ENCODE results near the gene ROGDI. TPM values are rescaled to one million over a fixed set of nuclear protein-coding genes. Genes with fewer than 3 reads are reported as not detected.
A peak's percentile ranks its signal among the peaks of the same experiment; 100 is the strongest.

Gene ROGDI
- total RNA-seq, 8 experiments from 2014 or later, result 19.1 to 45.1 (median 35.4) TPM

- peaks cover 0 to 3% of the 10 kb centered on the region in 2 donors for H3K4me1 ChIP-seq (replicated peaks in 1 of 2)
- no peak overlapping the region for H3K27ac ChIP-seq
- in situ Hi-C loops (cut with MboI; ENCODE audit: low pct_unique_long_range_greater_than_20kb in 2 of 9, low sequenced_read_pairs in 9 of 9, unreplicated experiment in 9 of 9), result no loop called here
- ATAC-seq (replicated peaks in 6 of 8), result no peak
- WGBS, 10 experiments, result 94 to 100% (median 100%) methylated on average over 1 to 6 of the region's 8 CpGs; no CpG with 5 or more reads in 3 of the 10 experiments
- H3K4me3 ChIP-seq, result no peak overlapping the region
Measured at GRCh38 chr16:4831616-4832015, 29.2 kb upstream of the ROGDI start.

- Histone ChIP-seq H3K4me3 (no peak overlapping the region), H3K4me1 (replicated peaks in 1 of 2) (peaks cover 0 to 3% of the 10 kb centered on the region in 2 donors), H3K27ac (no peak overlapping the region)
- 60 to 100% (median 92%) methylated on average over 1 to 7 of the region's 7 CpGs; no CpG with 5 or more reads in 3 of the 10 experiments for WGBS, 10 experiments
- in situ Hi-C loops (cut with MboI; ENCODE audit: low pct_unique_long_range_greater_than_20kb in 2 of 9, low sequenced_read_pairs in 9 of 9, unreplicated experiment in 9 of 9), result no loop called here
- ATAC-seq (replicated peaks in 6 of 8), result no peak
Measured at GRCh38 chr16:4830408-4830807, 28.0 kb upstream of the ROGDI start.

- H3K4me1 ChIP-seq (replicated peaks in 1 of 2), result peaks cover 0 to under 1% of the 10 kb centered on the region in 2 donors
- H3K4me3 ChIP-seq, result no peak overlapping the region
- H3K27ac ChIP-seq, result no peak overlapping the region
- WGBS, 10 experiments, result 88 to 100% (median 96%) methylated on average over 1 to 11 of the region's 11 CpGs
- in situ Hi-C loops (cut with MboI; ENCODE audit: low pct_unique_long_range_greater_than_20kb in 2 of 9, low sequenced_read_pairs in 9 of 9, unreplicated experiment in 9 of 9), result no loop called here
- peak in 1 of 8 experiments; percentile 68 for ATAC-seq (replicated peaks in 6 of 8)
Measured at GRCh38 chr16:4828567-4829321, 26.3 kb upstream of the ROGDI start.

- 83 to 100% (median 97%) methylated on average over 1 to 4 of the region's 10 CpGs; no CpG with 5 or more reads in 4 of the 10 experiments for WGBS, 10 experiments
- Histone ChIP-seq H3K27ac (no peak overlapping the region), H3K4me1 (replicated peaks in 1 of 2) (no peaks in the 10 kb centered on the region), H3K4me3 (no peak overlapping the region)
- in situ Hi-C loops (cut with MboI; ENCODE audit: low pct_unique_long_range_greater_than_20kb in 2 of 9, low sequenced_read_pairs in 9 of 9, unreplicated experiment in 9 of 9), result no loop called here
- no peak for ATAC-seq (replicated peaks in 6 of 8)
Measured at GRCh38 chr16:4826980-4827379, 24.5 kb upstream of the ROGDI start.

- Histone ChIP-seq H3K4me3 (no peak overlapping the region), H3K4me1 (replicated peaks in 1 of 2) (no peaks in the 10 kb centered on the region), H3K27ac (no peak overlapping the region)
- 58 to 100% (median 75%) methylated on average over 2 to 4 of the region's 4 CpGs; no CpG with 5 or more reads in 5 of the 10 experiments for WGBS, 10 experiments
- in situ Hi-C loops (cut with MboI; ENCODE audit: low pct_unique_long_range_greater_than_20kb in 2 of 9, low sequenced_read_pairs in 9 of 9, unreplicated experiment in 9 of 9), result no loop called here
- peak in 5 of 8 experiments; percentile 23 to 95 (median 61) for ATAC-seq (replicated peaks in 6 of 8)
Measured at GRCh38 chr16:4826526-4826925, 24.1 kb upstream of the ROGDI start.

GRCh38 chr16:4825196-4825595, 22.8 kb upstream of the ROGDI start:
- Histone ChIP-seq H3K4me1 (replicated peaks in 1 of 2) (no peaks in the 10 kb centered on the region), H3K4me3 (no peak overlapping the region), H3K27ac (no peak overlapping the region)
- whole genome bisulfite sequencing, 10 experiments, result 90 to 100% (median 100%) methylated on average over 1 to 8 of the region's 8 CpGs; no CpG with 5 or more reads in 1 of the 10 experiments
- in situ Hi-C loops (cut with MboI; ENCODE audit: low pct_unique_long_range_greater_than_20kb in 2 of 9, low sequenced_read_pairs in 9 of 9, unreplicated experiment in 9 of 9), result no loop called here
- ATAC-seq (replicated peaks in 6 of 8), result no peak

- WGBS, 10 experiments, result 43 to 100% (median 95%) methylated on average over 1 to 6 of the region's 6 CpGs; no CpG with 5 or more reads in 4 of the 10 experiments
- no peaks in the 10 kb centered on the region for H3K4me1 ChIP-seq (replicated peaks in 1 of 2)
- no peak for ATAC-seq (replicated peaks in 6 of 8)
- no peak overlapping the region for H3K4me3 ChIP-seq
- in situ Hi-C loops (cut with MboI; ENCODE audit: low pct_unique_long_range_greater_than_20kb in 2 of 9, low sequenced_read_pairs in 9 of 9, unreplicated experiment in 9 of 9), result no loop called here
- no peak overlapping the region for H3K27ac ChIP-seq
Measured at GRCh38 chr16:4820652-4821051, 18.2 kb upstream of the ROGDI start.

- no peaks in the 10 kb centered on the region for H3K4me1 ChIP-seq (replicated peaks in 1 of 2)
- H3K27ac ChIP-seq, result no peak overlapping the region
- H3K4me3 ChIP-seq, result no peak overlapping the region
- in situ Hi-C loops (cut with MboI; ENCODE audit: low pct_unique_long_range_greater_than_20kb in 2 of 9, low sequenced_read_pairs in 9 of 9, unreplicated experiment in 9 of 9), result no loop called here
- 50 to 100% (median 82%) methylated on average over 1 to 9 of the region's 16 CpGs; no CpG with 5 or more reads in 2 of the 10 experiments for WGBS, 10 experiments
- no peak for ATAC-seq (replicated peaks in 6 of 8)
Measured at GRCh38 chr16:4814542-4815173, 12.2 kb upstream of the ROGDI start.

- Histone ChIP-seq H3K4me3 (no peak overlapping the region), H3K4me1 (replicated peaks in 1 of 2) (no peaks in the 10 kb centered on the region), H3K27ac (no peak overlapping the region)
- no peak for ATAC-seq (replicated peaks in 6 of 8)
- in situ Hi-C loops (cut with MboI; ENCODE audit: low pct_unique_long_range_greater_than_20kb in 2 of 9, low sequenced_read_pairs in 9 of 9, unreplicated experiment in 9 of 9), result no loop called here
Measured at GRCh38 chr16:4814046-4814445, 11.6 kb upstream of the ROGDI start.

GRCh38 chr16:4813251-4814003, 11.0 kb upstream of the ROGDI start:
- Histone ChIP-seq H3K27ac (no peak overlapping the region), H3K4me1 (replicated peaks in 1 of 2) (no peaks in the 10 kb centered on the region), H3K4me3 (no peak overlapping the region)
- WGBS, 10 experiments, result 87 to 100% (median 91%) methylated on average over 1 to 7 of the region's 16 CpGs; no CpG with 5 or more reads in 4 of the 10 experiments
- in situ Hi-C loops (cut with MboI; ENCODE audit: low pct_unique_long_range_greater_than_20kb in 2 of 9, low sequenced_read_pairs in 9 of 9, unreplicated experiment in 9 of 9), result no loop called here
- ATAC-seq (replicated peaks in 6 of 8), result no peak

- ATAC-seq (replicated peaks in 6 of 8), result peak in 1 of 8 experiments; percentile 14
- in situ Hi-C loops (cut with MboI; ENCODE audit: low pct_unique_long_range_greater_than_20kb in 2 of 9, low sequenced_read_pairs in 9 of 9, unreplicated experiment in 9 of 9), result no loop called here
- H3K4me3 ChIP-seq, result no peak overlapping the region
- H3K27ac ChIP-seq, result no peak overlapping the region
- H3K4me1 ChIP-seq (replicated peaks in 1 of 2), result no peaks in the 10 kb centered on the region
- 100% methylated on average over 1 to 2 of the region's 9 CpGs; no CpG with 5 or more reads in 8 of the 10 experiments for WGBS, 10 experiments
Measured at GRCh38 chr16:4811773-4812172, 9.3 kb upstream of the ROGDI start.

- H3K27ac ChIP-seq, result no peak overlapping the region
- H3K4me1 ChIP-seq (replicated peaks in 1 of 2), result no peaks in the 10 kb centered on the region
- in situ Hi-C loops (cut with MboI; ENCODE audit: low pct_unique_long_range_greater_than_20kb in 2 of 9, low sequenced_read_pairs in 9 of 9, unreplicated experiment in 9 of 9), result no loop called here
- WGBS, 10 experiments, result 83 to 100% (median 100%) methylated on average over 1 to 2 of the region's 3 CpGs; no CpG with 5 or more reads in 5 of the 10 experiments
- H3K4me3 ChIP-seq, result no peak overlapping the region
- ATAC-seq (replicated peaks in 6 of 8), result no peak
Measured at GRCh38 chr16:4811242-4811641, 8.8 kb upstream of the ROGDI start.

GRCh38 chr16:4806280-4806679, 3.8 kb upstream of the ROGDI start:
- Histone ChIP-seq H3K4me1 (replicated peaks in 1 of 2) (peaks cover 3 to 8% of the 10 kb centered on the region in 2 donors), H3K4me3 (no peak overlapping the region), H3K27ac (no peak overlapping the region)
- in situ Hi-C loops (cut with MboI; ENCODE audit: low pct_unique_long_range_greater_than_20kb in 2 of 9, low sequenced_read_pairs in 9 of 9, unreplicated experiment in 9 of 9), result no loop called here
- no peak for ATAC-seq (replicated peaks in 6 of 8)
- 75 to 97% (median 91%) methylated on average over 3 to 6 of the region's 6 CpGs; no CpG with 5 or more reads in 5 of the 10 experiments for WGBS, 10 experiments

All from motor neuron (in vitro differentiated cells).